Neural progenitor cell (in vitro differentiated cells): ENCODE measurements around the gene TEX2.

Experiments used
- EZH2 ChIP-seq: fragments of 200-600 bp; sonication (generic); IDR thresholded peaks from 2 replicates; pipeline ENCODE4 v1.6.1; 2017; ENCODE audit warnings: antibody characterized with exemption, mild to moderate bottlenecking, moderate library complexity
- EZH2phosphoT487 ChIP-seq: fragments of 200-600 bp; sonication (generic); IDR thresholded peaks from 2 replicates; pipeline ENCODE4 v1.6.1; 2017; ENCODE audit warnings: antibody characterized with exemption
- TF ChIP-seq, protein P1 (sequence below): fragments of 200-600 bp; sonication (generic); IDR thresholded peaks from 2 replicates; pipeline ENCODE4 v1.5.1; 2017; ENCODE audit warnings: antibody characterized with exemption, mild to moderate bottlenecking

DNA sequence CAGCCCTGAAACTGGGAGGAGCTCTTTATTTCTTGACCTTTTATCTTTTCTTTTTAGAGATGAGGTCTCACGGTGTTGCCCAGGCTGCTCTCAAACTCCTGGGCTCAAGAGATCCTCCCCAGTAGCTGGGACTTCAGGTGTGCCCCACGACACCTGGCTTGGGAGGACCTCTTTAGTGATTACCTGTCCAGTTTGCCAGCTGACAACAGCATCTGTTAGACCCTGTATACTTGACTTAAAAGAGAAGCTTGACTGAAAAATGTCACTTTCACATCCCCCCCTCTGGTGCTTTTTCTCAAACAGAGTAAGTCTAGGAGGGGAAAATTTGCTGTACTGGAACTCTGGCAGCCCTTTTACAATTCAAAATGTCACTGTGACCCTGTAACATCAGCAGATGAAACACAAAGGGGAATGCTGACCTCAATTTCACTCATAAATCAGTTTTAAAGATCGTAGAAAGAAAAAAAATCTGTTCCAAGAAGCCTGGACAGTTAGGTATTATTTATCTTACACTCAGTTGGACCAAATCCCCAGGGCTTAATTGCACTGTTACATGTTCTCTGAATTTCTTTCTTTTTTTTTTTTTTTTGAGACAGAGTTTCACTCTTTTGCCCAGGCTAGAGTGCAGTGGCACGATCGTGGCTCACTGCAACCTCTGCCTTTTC, 131.3 kb downstream of the TEX2 start:
- TF ChIP-seq EZH2phosphoT487 (no peak), EZH2 (no peak)
- TF ChIP-seq, protein P1, sequence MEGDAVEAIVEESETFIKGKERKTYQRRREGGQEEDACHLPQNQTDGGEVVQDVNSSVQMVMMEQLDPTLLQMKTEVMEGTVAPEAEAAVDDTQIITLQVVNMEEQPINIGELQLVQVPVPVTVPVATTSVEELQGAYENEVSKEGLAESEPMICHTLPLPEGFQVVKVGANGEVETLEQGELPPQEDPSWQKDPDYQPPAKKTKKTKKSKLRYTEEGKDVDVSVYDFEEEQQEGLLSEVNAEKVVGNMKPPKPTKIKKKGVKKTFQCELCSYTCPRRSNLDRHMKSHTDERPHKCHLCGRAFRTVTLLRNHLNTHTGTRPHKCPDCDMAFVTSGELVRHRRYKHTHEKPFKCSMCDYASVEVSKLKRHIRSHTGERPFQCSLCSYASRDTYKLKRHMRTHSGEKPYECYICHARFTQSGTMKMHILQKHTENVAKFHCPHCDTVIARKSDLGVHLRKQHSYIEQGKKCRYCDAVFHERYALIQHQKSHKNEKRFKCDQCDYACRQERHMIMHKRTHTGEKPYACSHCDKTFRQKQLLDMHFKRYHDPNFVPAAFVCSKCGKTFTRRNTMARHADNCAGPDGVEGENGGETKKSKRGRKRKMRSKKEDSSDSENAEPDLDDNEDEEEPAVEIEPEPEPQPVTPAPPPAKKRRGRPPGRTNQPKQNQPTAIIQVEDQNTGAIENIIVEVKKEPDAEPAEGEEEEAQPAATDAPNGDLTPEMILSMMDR = no peak
